ENCODE measurements around the gene SORCS1. TPM values are rescaled to one million over a fixed set of nuclear protein-coding genes. Genes with fewer than 3 reads are reported as not detected.

The SORCS1 gene
- total and polyA plus RNA-seq, 3 donors from 2014 or later = 2.6 to 9.6 (median 4.6) TPM

- no peaks in the 10 kb centered on the region for H3K27me3 ChIP-seq
- H3K4me1 ChIP-seq = no peaks in the 10 kb centered on the region
- TF ChIP-seq CTCF (IDR thresholded peaks at IDR 0.05) (no peak), POLR2A (IDR thresholded peaks at IDR 0.05) (no peak)
- no peak for DNase-seq
- WGBS, 2 donors = 82 to 91% methylated on average over 8 of the region's 8 CpGs
- H3K9me3 ChIP-seq = no peaks in the 10 kb centered on the region
- intact Hi-C loops (cut with DNase I; ENCODE audit: low total_unique reads) = no loop called here
- no peak overlapping the region for H3K27ac ChIP-seq
- no peak overlapping the region for H3K4me3 ChIP-seq
- no peaks in the 10 kb centered on the region for H3K36me3 ChIP-seq (ENCODE audit: low read depth, missing control alignments)
Measured at GRCh38 chr10:106830471-106830870, 334.0 kb downstream of the SORCS1 start.

- Histone ChIP-seq H3K36me3 (ENCODE audit: low read depth, missing control alignments) (no peaks in the 10 kb centered on the region), H3K27ac (no peak overlapping the region), H3K4me3 (no peak overlapping the region), H3K9me3 (no peaks in the 10 kb centered on the region), H3K4me1 (no peaks in the 10 kb centered on the region), H3K27me3 (no peaks in the 10 kb centered on the region)
- intact Hi-C loops (cut with DNase I; ENCODE audit: low total_unique reads) = no loop called here
- TF ChIP-seq CTCF (IDR thresholded peaks at IDR 0.05) (no peak), POLR2A (IDR thresholded peaks at IDR 0.05) (no peak)
- 91 to 94% methylated on average over 2 of the region's 2 CpGs for WGBS, 2 donors
- no peak for DNase-seq
Measured at GRCh38 chr10:106830006-106830405, 334.5 kb downstream of the SORCS1 start.

GRCh38 chr10:106826716-106827115 is 337.8 kb downstream of the SORCS1 start:
- Histone ChIP-seq H3K27me3 (no peaks in the 10 kb centered on the region), H3K36me3 (ENCODE audit: low read depth, missing control alignments) (no peaks in the 10 kb centered on the region), H3K4me3 (no peak overlapping the region), H3K4me1 (no peaks in the 10 kb centered on the region), H3K27ac (no peak overlapping the region), H3K9me3 (no peaks in the 10 kb centered on the region)
- 44 to 45% methylated on average over 1 of the region's 1 CpG for WGBS, 2 donors
- TF ChIP-seq CTCF (IDR thresholded peaks at IDR 0.05) = no peak
- intact Hi-C loops (cut with DNase I; ENCODE audit: low total_unique reads) = no loop called here
- no peak for DNase-seq

GRCh38 chr10:106825576-106826364 is 338.7 kb downstream of the SORCS1 start:
- DNase-seq = no peak
- Histone ChIP-seq H3K27ac (no peak overlapping the region), H3K36me3 (ENCODE audit: low read depth, missing control alignments) (no peaks in the 10 kb centered on the region), H3K9me3 (no peaks in the 10 kb centered on the region), H3K4me3 (no peak overlapping the region), H3K27me3 (no peaks in the 10 kb centered on the region), H3K4me1 (no peaks in the 10 kb centered on the region)
- 55 to 65% methylated on average over 10 of the region's 10 CpGs for WGBS, 2 donors
- TF ChIP-seq CTCF (IDR thresholded peaks at IDR 0.05) = no peak
- no peak for TF ChIP-seq POLR2A (IDR thresholded peaks at IDR 0.05)
- intact Hi-C loops (cut with DNase I; ENCODE audit: low total_unique reads) = no loop called here

- Histone ChIP-seq H3K36me3 (ENCODE audit: low read depth, missing control alignments) (no peaks in the 10 kb centered on the region), H3K4me1 (no peaks in the 10 kb centered on the region), H3K27me3 (no peaks in the 10 kb centered on the region), H3K9me3 (no peaks in the 10 kb centered on the region), H3K4me3 (no peak overlapping the region), H3K27ac (no peak overlapping the region)
- DNase-seq = no peak
- WGBS, 2 donors = 84 to 93% methylated on average over 3 of the region's 3 CpGs
- TF ChIP-seq CTCF (IDR thresholded peaks at IDR 0.05) = no peak
- no peak for TF ChIP-seq POLR2A (IDR thresholded peaks at IDR 0.05)
- intact Hi-C loops (cut with DNase I; ENCODE audit: low total_unique reads) = no loop called here
Measured at GRCh38 chr10:106820579-106820978, 343.9 kb downstream of the SORCS1 start.
